ENCODE data around the gene ZSWIM8. TPM values are rescaled to one million over a fixed set of nuclear protein-coding genes. Genes with fewer than 3 reads are reported as not detected.

The ZSWIM8 gene
- total RNA-seq, 1 experiment from 2014 or later: 59.1 TPM

DNA sequence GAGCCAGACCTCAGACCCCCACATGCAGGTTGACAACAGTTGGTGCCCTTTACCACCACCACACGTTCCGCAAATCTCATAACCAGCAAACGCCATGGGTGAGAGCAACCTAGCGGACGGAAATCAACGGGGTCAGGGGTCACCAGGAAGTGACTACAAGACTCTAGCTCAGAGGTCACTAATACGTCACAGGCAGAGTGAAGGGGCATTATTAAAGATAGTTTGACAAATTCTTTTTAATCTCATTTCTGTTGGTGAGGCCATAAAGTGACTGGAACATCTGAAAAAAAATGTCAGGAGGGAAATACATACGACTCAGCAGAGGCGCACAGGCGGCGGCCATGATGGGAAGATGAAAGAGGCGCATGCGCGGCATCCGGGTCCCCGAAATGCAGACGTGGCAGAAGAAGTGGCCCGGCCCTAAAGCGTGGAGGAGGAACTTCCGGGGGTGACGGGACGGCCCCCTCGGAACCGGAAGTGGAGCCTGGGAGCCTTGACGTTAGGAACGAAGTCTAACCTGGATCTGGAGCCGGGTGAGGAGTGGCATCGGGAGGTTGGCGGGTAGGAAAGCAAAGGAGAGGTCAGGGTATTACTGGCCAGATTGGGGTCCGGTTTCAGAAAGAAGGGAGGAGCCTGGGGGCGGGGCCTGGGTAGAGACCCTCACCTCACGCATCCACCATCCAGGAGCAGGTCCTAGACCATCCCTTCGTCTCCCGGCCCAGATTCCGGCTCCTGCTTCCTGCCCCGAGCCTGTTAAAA, 41.3 kb upstream of the ZSWIM8 start, which contains the start of gene SEC24C (continued):
- TF ChIP-seq ZNF317 (CRISPR knock-in tag; IDR thresholded peaks at IDR 0.05; ENCODE audit: borderline replicate concordance, low read depth) (no peak), MXD4 (CRISPR knock-in tag; IDR thresholded peaks at IDR 0.05; ENCODE audit: borderline replicate concordance) (no peak), NFYB (CRISPR knock-in tag; conservative IDR thresholded peaks at IDR 0.05; ENCODE audit: low read depth) (no peak), NFE2L1 (CRISPR knock-in tag; IDR thresholded peaks at IDR 0.05) (0 out of 2 replicates have a peak, but pooled peaks have one; percentile 13), ZNF138 (CRISPR knock-in tag; conservative IDR thresholded peaks at IDR 0.05) (no peak), CDX4 (CRISPR knock-in tag; IDR thresholded peaks at IDR 0.05; ENCODE audit: borderline replicate concordance) (no peak), CREM (CRISPR knock-in tag; IDR thresholded peaks at IDR 0.05) (peak; percentile 77), SMAD3 (CRISPR knock-in tag; IDR thresholded peaks at IDR 0.05; ENCODE audit: borderline replicate concordance) (no peak), FOXK1 (CRISPR knock-in tag; IDR thresholded peaks at IDR 0.05) (no peak)
- TF ChIP-seq, protein P1, sequence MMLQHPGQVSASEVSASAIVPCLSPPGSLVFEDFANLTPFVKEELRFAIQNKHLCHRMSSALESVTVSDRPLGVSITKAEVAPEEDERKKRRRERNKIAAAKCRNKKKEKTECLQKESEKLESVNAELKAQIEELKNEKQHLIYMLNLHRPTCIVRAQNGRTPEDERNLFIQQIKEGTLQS (CRISPR knock-in tag; conservative IDR thresholded peaks at IDR 0.05): no peak
- TF ChIP-seq, protein P2, sequence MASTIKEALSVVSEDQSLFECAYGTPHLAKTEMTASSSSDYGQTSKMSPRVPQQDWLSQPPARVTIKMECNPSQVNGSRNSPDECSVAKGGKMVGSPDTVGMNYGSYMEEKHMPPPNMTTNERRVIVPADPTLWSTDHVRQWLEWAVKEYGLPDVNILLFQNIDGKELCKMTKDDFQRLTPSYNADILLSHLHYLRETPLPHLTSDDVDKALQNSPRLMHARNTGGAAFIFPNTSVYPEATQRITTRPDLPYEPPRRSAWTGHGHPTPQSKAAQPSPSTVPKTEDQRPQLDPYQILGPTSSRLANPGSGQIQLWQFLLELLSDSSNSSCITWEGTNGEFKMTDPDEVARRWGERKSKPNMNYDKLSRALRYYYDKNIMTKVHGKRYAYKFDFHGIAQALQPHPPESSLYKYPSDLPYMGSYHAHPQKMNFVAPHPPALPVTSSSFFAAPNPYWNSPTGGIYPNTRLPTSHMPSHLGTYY (CRISPR knock-in tag; IDR thresholded peaks at IDR 0.05): no peak
- TF ChIP-seq, protein P3, sequence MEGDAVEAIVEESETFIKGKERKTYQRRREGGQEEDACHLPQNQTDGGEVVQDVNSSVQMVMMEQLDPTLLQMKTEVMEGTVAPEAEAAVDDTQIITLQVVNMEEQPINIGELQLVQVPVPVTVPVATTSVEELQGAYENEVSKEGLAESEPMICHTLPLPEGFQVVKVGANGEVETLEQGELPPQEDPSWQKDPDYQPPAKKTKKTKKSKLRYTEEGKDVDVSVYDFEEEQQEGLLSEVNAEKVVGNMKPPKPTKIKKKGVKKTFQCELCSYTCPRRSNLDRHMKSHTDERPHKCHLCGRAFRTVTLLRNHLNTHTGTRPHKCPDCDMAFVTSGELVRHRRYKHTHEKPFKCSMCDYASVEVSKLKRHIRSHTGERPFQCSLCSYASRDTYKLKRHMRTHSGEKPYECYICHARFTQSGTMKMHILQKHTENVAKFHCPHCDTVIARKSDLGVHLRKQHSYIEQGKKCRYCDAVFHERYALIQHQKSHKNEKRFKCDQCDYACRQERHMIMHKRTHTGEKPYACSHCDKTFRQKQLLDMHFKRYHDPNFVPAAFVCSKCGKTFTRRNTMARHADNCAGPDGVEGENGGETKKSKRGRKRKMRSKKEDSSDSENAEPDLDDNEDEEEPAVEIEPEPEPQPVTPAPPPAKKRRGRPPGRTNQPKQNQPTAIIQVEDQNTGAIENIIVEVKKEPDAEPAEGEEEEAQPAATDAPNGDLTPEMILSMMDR (IDR thresholded peaks at IDR 0.05): no peak

DNA sequence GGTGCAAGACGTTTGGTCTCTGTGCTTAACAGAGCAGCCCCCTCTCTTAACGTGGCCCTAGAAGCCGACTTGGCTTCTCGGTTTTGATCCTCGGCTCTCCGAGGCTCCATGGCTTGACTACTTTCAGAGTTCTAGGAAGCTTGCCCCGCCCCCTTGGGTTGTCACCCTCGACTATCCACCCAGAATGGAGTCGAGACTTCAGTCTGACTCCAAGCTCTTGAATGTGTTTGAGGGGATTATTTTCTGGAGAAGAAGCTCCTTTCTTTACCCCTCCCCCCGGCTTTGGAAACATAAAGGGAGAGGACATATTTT, 40.8 kb upstream of the ZSWIM8 start:
- TF ChIP-seq FOXK1 (CRISPR knock-in tag; IDR thresholded peaks at IDR 0.05) (no peak), GTF2I (CRISPR knock-in tag; conservative IDR thresholded peaks at IDR 0.05) (no peak), SOX15 (CRISPR knock-in tag; IDR thresholded peaks at IDR 0.05) (no peak), ZMAT4 (CRISPR knock-in tag; IDR thresholded peaks at IDR 0.05) (no peak), NR3C1 (CRISPR knock-in tag; conservative IDR thresholded peaks at IDR 0.05; ENCODE audit: low read depth) (no peak), IRF2 (CRISPR knock-in tag; IDR thresholded peaks at IDR 0.05; ENCODE audit: borderline replicate concordance, low read depth) (no peak), RORB (CRISPR knock-in tag; IDR thresholded peaks at IDR 0.05) (0 out of 2 replicates have a peak, but pooled peaks have one; percentile 33)
- TF ChIP-seq, protein P1 (CRISPR knock-in tag; conservative IDR thresholded peaks at IDR 0.05): no peak
- ChIA-PET CTCF (interaction anchor here (0.6 to 1.0 kb wide), 3 partner anchors 15 to 1081 kb away, joined by 4 to 5 read pairs (median 4); no protein-coding TSS in a partner anchor), POLR2A (interaction anchor here (0.7 to 3.0 kb wide), 2 partner anchors 14 to 28 kb away, joined by 3 to 19 read pairs; a partner anchor contains a TSS)
- H3K36me3 Mint-ChIP-seq: peaks cover 10% of the 10 kb centered on the region
- H3K27ac Mint-ChIP-seq: peak overlapping the region; percentile 99
- ATAC-seq: peak; percentile 20
- no peaks in the 10 kb centered on the region for H3K27me3 Mint-ChIP-seq (ENCODE audit: low read depth)
- no peak for DNase-seq (ENCODE audit: low spot score)
- peaks cover 30% of the 10 kb centered on the region for H3K4me1 Mint-ChIP-seq
- H3K9me3 Mint-ChIP-seq: no peaks in the 10 kb centered on the region
- H3K4me3 Mint-ChIP-seq: peak overlapping the region; percentile 97

DNA sequence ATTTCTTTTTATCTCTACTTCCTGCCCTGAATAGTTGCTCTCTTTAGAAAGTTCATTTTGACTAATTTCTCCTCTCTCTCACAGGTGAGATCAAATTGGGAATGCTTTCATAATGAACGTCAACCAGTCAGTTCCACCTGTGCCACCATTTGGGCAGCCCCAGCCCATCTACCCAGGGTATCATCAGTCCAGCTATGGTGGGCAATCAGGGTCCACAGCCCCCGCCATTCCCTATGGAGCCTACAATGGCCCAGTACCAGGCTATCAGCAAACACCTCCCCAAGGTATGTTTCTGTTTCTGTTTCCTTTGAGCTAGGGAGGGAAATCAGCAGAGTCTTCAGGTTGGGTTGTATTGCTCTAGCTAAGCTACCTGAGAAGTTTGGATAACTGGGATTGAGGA, 38.7 kb upstream of the ZSWIM8 start:
- no peak for ATAC-seq
- no peak for DNase-seq (ENCODE audit: low spot score)
- no peaks in the 10 kb centered on the region for H3K9me3 Mint-ChIP-seq
- H3K4me3 Mint-ChIP-seq: no peak overlapping the region; the same call in 1 of the 2 replicates
- H3K27ac Mint-ChIP-seq: no peak overlapping the region
- H3K36me3 Mint-ChIP-seq: peaks cover 21% of the 10 kb centered on the region
- H3K27me3 Mint-ChIP-seq (ENCODE audit: low read depth): no peaks in the 10 kb centered on the region
- CTCF ChIA-PET: interaction anchor here (0.7 kb wide), 1 partner anchor 333 kb away, joined by 4 read pairs; no protein-coding TSS in a partner anchor
- peaks cover 26% of the 10 kb centered on the region for H3K4me1 Mint-ChIP-seq
- POLR2A ChIA-PET: no interaction called here
- TF ChIP-seq NR2C2 (CRISPR knock-in tag; IDR thresholded peaks at IDR 0.05): no peak
- TF ChIP-seq FOXJ3 (CRISPR knock-in tag; IDR thresholded peaks at IDR 0.05; ENCODE audit: borderline replicate concordance): no peak
- TF ChIP-seq NR1H2 (CRISPR knock-in tag; IDR thresholded peaks at IDR 0.05): no peak
- no peak for TF ChIP-seq SOX15 (CRISPR knock-in tag; IDR thresholded peaks at IDR 0.05)
- TF ChIP-seq, protein P4, sequence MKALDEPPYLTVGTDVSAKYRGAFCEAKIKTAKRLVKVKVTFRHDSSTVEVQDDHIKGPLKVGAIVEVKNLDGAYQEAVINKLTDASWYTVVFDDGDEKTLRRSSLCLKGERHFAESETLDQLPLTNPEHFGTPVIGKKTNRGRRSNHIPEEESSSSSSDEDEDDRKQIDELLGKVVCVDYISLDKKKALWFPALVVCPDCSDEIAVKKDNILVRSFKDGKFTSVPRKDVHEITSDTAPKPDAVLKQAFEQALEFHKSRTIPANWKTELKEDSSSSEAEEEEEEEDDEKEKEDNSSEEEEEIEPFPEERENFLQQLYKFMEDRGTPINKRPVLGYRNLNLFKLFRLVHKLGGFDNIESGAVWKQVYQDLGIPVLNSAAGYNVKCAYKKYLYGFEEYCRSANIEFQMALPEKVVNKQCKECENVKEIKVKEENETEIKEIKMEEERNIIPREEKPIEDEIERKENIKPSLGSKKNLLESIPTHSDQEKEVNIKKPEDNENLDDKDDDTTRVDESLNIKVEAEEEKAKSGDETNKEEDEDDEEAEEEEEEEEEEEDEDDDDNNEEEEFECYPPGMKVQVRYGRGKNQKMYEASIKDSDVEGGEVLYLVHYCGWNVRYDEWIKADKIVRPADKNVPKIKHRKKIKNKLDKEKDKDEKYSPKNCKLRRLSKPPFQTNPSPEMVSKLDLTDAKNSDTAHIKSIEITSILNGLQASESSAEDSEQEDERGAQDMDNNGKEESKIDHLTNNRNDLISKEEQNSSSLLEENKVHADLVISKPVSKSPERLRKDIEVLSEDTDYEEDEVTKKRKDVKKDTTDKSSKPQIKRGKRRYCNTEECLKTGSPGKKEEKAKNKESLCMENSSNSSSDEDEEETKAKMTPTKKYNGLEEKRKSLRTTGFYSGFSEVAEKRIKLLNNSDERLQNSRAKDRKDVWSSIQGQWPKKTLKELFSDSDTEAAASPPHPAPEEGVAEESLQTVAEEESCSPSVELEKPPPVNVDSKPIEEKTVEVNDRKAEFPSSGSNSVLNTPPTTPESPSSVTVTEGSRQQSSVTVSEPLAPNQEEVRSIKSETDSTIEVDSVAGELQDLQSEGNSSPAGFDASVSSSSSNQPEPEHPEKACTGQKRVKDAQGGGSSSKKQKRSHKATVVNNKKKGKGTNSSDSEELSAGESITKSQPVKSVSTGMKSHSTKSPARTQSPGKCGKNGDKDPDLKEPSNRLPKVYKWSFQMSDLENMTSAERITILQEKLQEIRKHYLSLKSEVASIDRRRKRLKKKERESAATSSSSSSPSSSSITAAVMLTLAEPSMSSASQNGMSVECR (CRISPR knock-in tag; IDR thresholded peaks at IDR 0.05; ENCODE audit: borderline replicate concordance): no peak
- TF ChIP-seq MAX (CRISPR knock-in tag; IDR thresholded peaks at IDR 0.05): no peak
- TF ChIP-seq KAT7 (CRISPR knock-in tag; IDR thresholded peaks at IDR 0.05; ENCODE audit: borderline replicate concordance): no peak

All from WTC11 (cell line).